ENCODE measurements around the gene SUPT5H. TPM values are rescaled to one million over a fixed set of nuclear protein-coding genes. Genes with fewer than 3 reads are reported as not detected.

SUPT5H gene
- total and polyA plus RNA-seq, 10 of the 15 experiments (the other 5 are each of a cell fraction or from before 2014, with no cell fraction given): 27.2 to 194 (median 83.6) TPM

- DNase-seq (ENCODE audit: low read depth, low spot score) (no peak), ATAC-seq (peak; percentile 4), FAIRE-seq (no peak)
- intact Hi-C loops (cut with micrococcal nuclease; ENCODE audit: unreplicated experiment): loop anchor here (5.0 kb wide), 1 partner anchor 48 kb away; the partner anchor contains the start of gene DLL3
- in situ Hi-C loops (cut with MboI): no loop called here
- peaks cover 6% of the 10 kb centered on the region; the same call in 1 of the 2 replicates for H4K20me1 ChIP-seq (ENCODE audit: control insufficient read depth, insufficient read depth)
- ChIA-PET POLR2A (interaction anchor here (0.6 to 2.0 kb wide), 7 partner anchors 9 to 114 kb away, joined by 3 to 9 read pairs (median 4); partner anchors contain the start of gene RPS16), RAD21 (ENCODE audit: unreplicated experiment) (interaction anchor here (3.0 kb wide), 1 partner anchor 14 kb away, joined by 7 read pairs; the partner anchor contains the start of gene RPS16), SMC1A (ENCODE audit: uncharacterized antibody, unreplicated experiment) (interaction anchor here (1.4 to 1.5 kb wide), 2 partner anchors 9 to 84 kb away, joined by 3 to 6 read pairs; no protein-coding TSS in a partner anchor), CTCF (interaction anchor here (1.5 kb wide), 1 partner anchor 84 kb away, joined by 5 read pairs; the partner anchor contains the start of gene EID2B)
- no TSS peak for BruUV-seq (replicated peaks)
- H3K36me3 ChIP-seq (ENCODE audit: control insufficient read depth in 2 of 2, insufficient read depth in 2 of 2, low read length in 1 of 2): peaks cover 6 to 22% of the 10 kb centered on the region in 2 experiments
- no peaks in the 10 kb centered on the region for H3K27me3 ChIP-seq (replicated peaks in 1 of 2; ENCODE audit: control insufficient read depth in 2 of 2, insufficient read depth in 2 of 2, low read length in 1 of 2)
- peaks cover 85% of the 10 kb centered on the region for H3K79me2 ChIP-seq (ENCODE audit: control insufficient read depth, insufficient read depth, low read length)
- H3K4me2 ChIP-seq (ENCODE audit: control insufficient read depth, insufficient read depth): peak overlapping the region; percentile 60
- no peak overlapping the region for H3K9ac ChIP-seq (ENCODE audit: control insufficient read depth, insufficient read depth, low read length)
- H3K9me3 ChIP-seq (replicated peaks; ENCODE audit: control insufficient read depth, insufficient read depth, low read length): no peaks in the 10 kb centered on the region
- H3K4me3 ChIP-seq: peak overlapping the region; percentile 64
- peaks cover 28% of the 10 kb centered on the region for H3K4me1 ChIP-seq (ENCODE audit: control insufficient read depth, insufficient read depth, low read length)
- WGBS (ENCODE audit: insufficient coverage, insufficient replicate concordance, low lambda C conversion rate, missing lambda C conversion rate): 21% methylated on average over 8 of the region's 8 CpGs
- 0 out of 2 replicates have a peak overlapping the region, but pooled peaks have one; percentile 6 for H3K27ac ChIP-seq (ENCODE audit: control insufficient read depth, insufficient read depth)
- H2AFZ ChIP-seq (ENCODE audit: control insufficient read depth, low read depth, low read length): no peak overlapping the region
- TF ChIP-seq MTA2 (IDR thresholded peaks at IDR 0.05; ENCODE audit: low read depth) (no peak), IRF5 (IDR thresholded peaks at IDR 0.05; ENCODE audit: borderline replicate concordance) (no peak), ZNF217 (IDR thresholded peaks at IDR 0.05) (no peak), CEBPZ (IDR thresholded peaks at IDR 0.05; ENCODE audit: low read depth, low read length) (no peak), CHD4 (IDR thresholded peaks at IDR 0.05) (no peak), GABPA (IDR thresholded peaks at IDR 0.05; ENCODE audit: low read depth) (no peak), SMAD5 (IDR thresholded peaks at IDR 0.05; ENCODE audit: low read depth) (no peak), ESRRA (IDR thresholded peaks at IDR 0.05; ENCODE audit: low read length) (no peak), WRNIP1 (IDR thresholded peaks at IDR 0.05; ENCODE audit: borderline replicate concordance, low read depth, low read length) (no peak), E4F1 (IDR thresholded peaks at IDR 0.05; ENCODE audit: borderline replicate concordance, partially characterized antibody) (no peak), RAD21 (IDR thresholded peaks at IDR 0.05; ENCODE audit: insufficient read depth, low read depth, low read length) (no peak), NBN (IDR thresholded peaks at IDR 0.05) (0 out of 2 replicates have a peak, but pooled peaks have one; percentile 22), BCLAF1 (IDR thresholded peaks at IDR 0.05) (no peak)
Observed at GRCh38 chr19:39449116-39449797, 3.9 kb downstream of the SUPT5H start.

Measured in GM12878 (cell line).